ENCODE data around the gene RANBP6.

RANBP6 gene

DNA sequence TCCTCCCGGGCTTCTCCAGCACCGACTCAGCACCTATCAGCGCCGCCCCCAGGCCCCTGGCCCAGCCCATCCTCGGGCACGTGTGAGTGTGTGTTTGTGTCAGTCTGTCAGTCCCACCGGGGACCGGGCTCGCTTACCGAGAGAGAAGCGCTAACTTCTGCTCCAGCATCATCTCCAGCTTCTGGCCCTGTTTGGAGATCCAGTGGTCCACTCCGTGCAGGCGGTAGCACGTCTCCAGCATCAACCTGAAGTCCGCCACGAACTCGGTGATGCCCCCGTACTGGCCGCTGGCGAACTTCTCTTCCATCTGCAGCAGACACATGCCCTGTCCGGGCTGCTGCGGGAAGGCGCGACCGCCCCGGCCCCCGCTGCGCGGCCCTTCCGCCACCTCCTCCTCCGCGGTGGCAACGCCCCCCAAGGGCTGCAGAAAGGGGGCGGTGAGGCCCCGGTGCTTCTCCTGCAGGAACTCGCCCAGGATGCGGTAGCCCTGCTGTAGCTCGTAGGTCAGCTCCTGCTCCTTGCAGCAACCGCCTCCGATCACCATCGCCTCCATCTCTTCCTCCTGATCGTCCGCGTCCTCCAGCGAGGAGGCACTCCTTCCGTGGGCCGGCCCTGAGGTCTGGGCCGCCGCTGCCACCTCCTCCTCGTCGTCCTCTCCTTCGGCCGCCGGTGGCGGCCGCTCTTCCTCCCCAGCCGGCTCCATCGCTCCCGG, 8.2 kb downstream of the RANBP6 start:
- DNase-seq (ENCODE audit: low read depth): peak; percentile 83

- DNase-seq (ENCODE audit: low read depth): no peak
These were observed 8.7 kb downstream of the RANBP6 start for GRCh38 chr9:6006749-6007057.

GRCh38 chr9:6000955-6001354, 14.5 kb downstream of the RANBP6 start:
- no peak for DNase-seq (ENCODE audit: low read depth)

DNA sequence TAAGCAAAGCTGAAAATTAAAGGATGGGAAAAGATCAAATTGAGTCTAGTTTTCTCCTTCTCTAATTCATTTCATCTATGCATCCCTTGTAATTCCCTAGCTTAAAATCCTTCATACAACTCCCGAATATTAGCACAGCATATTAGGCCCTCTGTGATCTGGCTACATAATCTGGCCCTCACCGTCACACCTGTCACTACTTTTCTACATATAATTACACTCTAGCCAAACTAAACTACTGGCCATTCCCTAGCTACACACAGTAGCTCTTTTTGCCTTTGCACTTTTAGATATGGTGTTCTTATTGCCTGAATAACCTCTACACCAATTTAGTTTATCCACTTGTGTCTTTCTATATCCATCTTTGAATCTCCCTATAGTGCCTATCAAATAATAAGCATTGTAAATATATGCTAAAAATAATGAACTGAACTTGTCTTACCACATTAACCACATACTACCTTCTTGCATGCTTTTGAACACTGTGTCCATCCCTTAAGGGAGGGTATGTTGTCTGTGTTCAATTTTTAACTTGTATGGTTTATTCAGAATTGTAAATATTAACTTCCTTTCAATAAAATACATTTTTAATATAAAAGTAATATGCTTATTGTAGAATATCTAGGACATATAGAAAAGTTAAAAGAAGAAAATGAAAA, 15.9 kb downstream of the RANBP6 start:
- DNase-seq (ENCODE audit: low read depth): no peak

DNA sequence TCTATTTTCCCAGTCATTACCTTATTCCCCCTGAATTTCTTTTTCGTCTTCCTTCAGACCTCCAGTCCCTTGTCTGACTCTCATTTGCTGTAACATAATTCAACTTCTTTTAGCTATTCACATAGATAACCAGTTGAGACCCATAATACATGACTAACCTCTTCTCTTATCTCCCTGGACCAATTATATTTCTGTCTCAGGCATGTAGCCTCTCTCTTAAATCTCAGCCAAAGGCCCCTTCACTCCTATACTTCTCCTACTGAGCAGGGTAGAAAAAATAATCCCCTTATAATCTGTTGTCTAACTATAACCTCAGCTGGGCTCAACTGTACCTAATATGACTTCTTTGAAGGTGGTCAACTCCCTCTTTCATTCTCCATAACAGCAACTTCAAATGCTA, 20.9 kb downstream of the RANBP6 start:
- no peak for DNase-seq (ENCODE audit: low read depth)

DNA sequence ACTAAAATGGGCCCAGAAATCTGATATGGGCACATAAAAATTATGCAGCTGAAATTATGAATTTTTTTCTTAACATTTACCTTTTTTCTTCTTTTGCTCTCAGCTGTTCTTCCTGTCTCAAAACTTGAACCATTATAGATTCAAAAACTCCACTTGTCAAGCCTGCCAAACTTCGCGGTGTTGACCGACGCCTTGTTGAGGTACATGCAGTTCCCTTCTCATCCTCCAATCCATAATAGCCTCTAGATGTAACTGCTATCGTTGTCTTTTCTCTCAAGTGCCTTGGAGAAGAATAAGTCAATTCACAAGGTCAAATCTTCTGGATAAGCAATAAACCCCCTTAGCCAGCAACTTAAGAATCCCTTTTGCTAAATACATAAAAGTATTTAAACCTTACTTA, 27.2 kb downstream of the RANBP6 start:
- DNase-seq (ENCODE audit: low read depth): no peak

GRCh38 chr9:5983042-5983441, 32.4 kb downstream of the RANBP6 start:
- no peak for DNase-seq (ENCODE audit: low read depth)

DNA sequence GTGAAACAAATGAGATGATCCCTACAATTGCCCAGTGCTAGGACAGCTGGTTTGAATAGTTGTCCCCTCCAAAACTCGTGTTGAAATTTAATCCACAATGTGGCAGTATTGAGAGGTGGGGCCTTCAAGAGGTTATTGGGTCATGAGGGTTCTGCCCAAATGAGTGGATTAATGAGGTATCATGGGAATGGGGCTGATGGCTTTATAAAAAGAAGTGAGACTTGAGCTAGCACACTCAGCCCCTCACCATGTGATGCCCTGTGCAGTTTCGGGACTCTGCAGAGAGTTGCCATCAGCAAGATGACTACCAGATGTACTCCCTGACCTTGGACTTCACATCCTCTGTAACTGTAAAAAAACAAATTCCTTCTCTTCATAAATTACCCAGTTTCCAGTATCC, 33.1 kb downstream of the RANBP6 start:
- no peak for DNase-seq (ENCODE audit: low read depth)

GRCh38 chr9:5978523-5978922, 36.9 kb downstream of the RANBP6 start:
- DNase-seq (ENCODE audit: low read depth): no peak

- no peak for DNase-seq (ENCODE audit: low read depth)
These were observed 38.6 kb downstream of the RANBP6 start for GRCh38 chr9:5976674-5977397.

DNA sequence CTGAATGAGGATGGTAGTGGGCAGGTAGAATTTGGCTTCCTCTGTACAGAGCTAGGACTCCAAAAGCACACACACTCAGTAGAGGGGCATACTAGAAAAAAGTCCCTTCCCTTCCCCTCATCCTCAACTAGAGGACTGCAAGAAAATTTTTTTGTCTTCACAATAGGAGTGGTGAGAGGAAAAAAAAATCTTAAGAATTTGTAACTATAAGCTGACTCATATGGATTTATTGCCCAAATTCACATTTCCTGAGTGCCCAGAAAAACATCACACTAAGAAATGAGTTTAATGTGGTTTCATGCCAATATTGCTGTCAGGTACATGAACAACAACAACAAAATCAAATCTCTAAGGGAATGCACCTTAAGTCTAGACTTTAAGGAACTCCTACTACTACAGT, 43.7 kb downstream of the RANBP6 start:
- no peak for DNase-seq (ENCODE audit: low read depth)
